Prostate gland (tissue), 2 donors: ENCODE data around the gene PKP4.

Experiments used
- CTCF ChIP-seq, 4 experiments: fragments of 200-600 bp in 2 of 4; fragments of 450-650 bp in 2 of 4; sonication (generic) in 2 of 4; IDR thresholded peaks; 1 replicate in 3 of 4; 2 replicates in 1 of 4; pipeline ENCODE4 v1.5.1; 2016 to 2019; ENCODE audit warnings: antibody characterized with exemption in 4 of 4, mild to moderate bottlenecking in 2 of 4, moderate library complexity in 2 of 4
- POLR2A ChIP-seq: fragments of 450-650 bp; IDR thresholded peaks from one replicate; pipeline ENCODE4 v1.6.1; 2016; ENCODE audit warnings: antibody characterized with exemption, mild to moderate bottlenecking
- POLR2AphosphoS5 ChIP-seq: sonication (generic); formaldehyde crosslinking; IDR thresholded peaks from one replicate; pipeline ENCODE4 v1.6.1; 2017; ENCODE audit warnings: antibody characterized with exemption

GRCh38 chr2:158718851-158719250, 262.1 kb downstream of the PKP4 start:
- TF ChIP-seq CTCF (IDR thresholded peaks at IDR 0.05): no peak
- TF ChIP-seq POLR2A: no peak
- TF ChIP-seq POLR2AphosphoS5: no peak
